ENCODE results near the gene NPY4R2.
"Not testable (repeated sequence)": the region's sequence is repeated elsewhere in the genome, so short reads cannot be mapped to it uniquely, and the experiment has no call there.

GRCh38 chr10:47886356-47886755 lies 32.1 kb upstream of the NPY4R2 start:
- not testable (repeated sequence) for TF ChIP-seq CTCF (IDR thresholded peaks at IDR 0.05; ENCODE audit: low read depth, low read length); EZH2phosphoT487 (IDR thresholded peaks at IDR 0.05; ENCODE audit: low read depth)

All from OCI-LY3 (cell line).